GM18511 (cell line): ENCODE measurements around the gene RNU6-8.

Experiments
- ATAC-seq: cut with Tn5 transposase; IDR thresholded peaks from one replicate; pipeline ENCODE4 v1.9.1; 2021; ENCODE audit warnings: mild to moderate bottlenecking, moderate library complexity; ENCODE audit not compliant: unreplicated experiment

RNU6-8 gene

DNA sequence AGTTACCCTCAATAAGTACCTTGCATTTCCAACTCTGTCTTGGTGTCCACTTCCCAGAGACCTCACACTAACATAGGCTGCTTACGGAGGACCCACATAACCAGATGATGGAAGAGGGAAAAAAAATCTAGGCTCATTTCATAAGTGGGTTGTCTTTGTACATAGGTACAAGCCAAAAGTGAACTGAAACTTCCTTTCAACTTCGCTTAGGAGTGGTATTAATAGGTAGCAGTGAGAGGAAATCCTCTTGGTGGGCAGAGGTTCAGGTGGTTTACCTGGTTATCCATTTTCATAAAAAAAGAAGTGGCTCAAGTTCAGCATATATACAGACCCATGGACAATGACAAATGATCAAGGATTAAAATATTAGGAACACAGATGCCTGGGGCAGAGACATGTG, 37.0 kb downstream of the RNU6-8 start:
- no peak for ATAC-seq
